Measurements from ENCODE around the gene RRBP1. TPM values are rescaled to one million over a fixed set of nuclear protein-coding genes. Genes with fewer than 3 reads are reported as not detected.

The RRBP1 gene
- total and polyA plus RNA-seq, 2 donors from 2014 or later: 83.4 to 231 TPM

DNA sequence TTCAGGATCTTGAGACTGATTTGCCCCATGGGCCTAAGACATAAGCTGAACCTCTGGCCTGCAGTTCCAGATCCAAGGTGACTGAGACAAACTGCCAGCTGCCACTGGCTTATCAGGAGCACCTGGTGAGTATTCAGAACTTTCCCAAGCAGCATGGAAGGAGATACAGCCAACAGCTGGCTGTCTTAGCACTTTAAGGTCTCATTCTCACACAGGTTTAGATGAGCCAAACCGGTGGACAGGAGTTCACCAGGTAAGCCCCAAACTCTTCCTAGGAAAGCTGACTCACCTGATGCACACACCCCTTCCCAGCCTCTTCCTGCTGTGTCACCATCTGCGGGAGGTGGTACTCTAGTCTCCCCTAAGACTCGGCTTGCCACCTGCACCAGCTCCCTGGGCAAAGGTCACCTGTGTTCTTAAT lies 17.9 kb upstream of the RRBP1 start, which contains the start of gene BANF2:
TSS of gene BANF2 (plus strand) at position 36 of the 421 bp plus-strand sequence. CDS start 25,060 bp downstream, outside the sequence.
- Histone ChIP-seq H3K4me3 (ENCODE audit: low read length in 3 of 3) (no peak within 1 kb of the TSS), H3K27ac (ENCODE audit: low read depth in 2 of 2, low read length in 2 of 2) (no peak within 1 kb of the TSS), H3K27me3 (ENCODE audit: control insufficient read depth, insufficient read depth, low read length) (no peaks in the 10 kb centered on the region), H3K9me3 (ENCODE audit: control insufficient read depth in 2 of 3, insufficient read depth in 1 of 3, low read length in 3 of 3) (no peaks in the 10 kb centered on the region), H3K4me1 (ENCODE audit: control insufficient read depth in 2 of 3, insufficient read depth in 2 of 3, low read depth in 1 of 3, low read length in 3 of 3) (no peaks in the 10 kb centered on the region), H3K36me3 (ENCODE audit: control insufficient read depth in 2 of 3, insufficient read depth in 3 of 3, low read length in 3 of 3) (no peaks in the 10 kb centered on the region), H3K9ac (ENCODE audit: low read length in 3 of 3) (no peak within 1 kb of the TSS)
- DNase-seq (no peak), FAIRE-seq (no peak)
- intact Hi-C loops (cut with DNase I): no loop called here
- TF ChIP-seq, protein P1, sequence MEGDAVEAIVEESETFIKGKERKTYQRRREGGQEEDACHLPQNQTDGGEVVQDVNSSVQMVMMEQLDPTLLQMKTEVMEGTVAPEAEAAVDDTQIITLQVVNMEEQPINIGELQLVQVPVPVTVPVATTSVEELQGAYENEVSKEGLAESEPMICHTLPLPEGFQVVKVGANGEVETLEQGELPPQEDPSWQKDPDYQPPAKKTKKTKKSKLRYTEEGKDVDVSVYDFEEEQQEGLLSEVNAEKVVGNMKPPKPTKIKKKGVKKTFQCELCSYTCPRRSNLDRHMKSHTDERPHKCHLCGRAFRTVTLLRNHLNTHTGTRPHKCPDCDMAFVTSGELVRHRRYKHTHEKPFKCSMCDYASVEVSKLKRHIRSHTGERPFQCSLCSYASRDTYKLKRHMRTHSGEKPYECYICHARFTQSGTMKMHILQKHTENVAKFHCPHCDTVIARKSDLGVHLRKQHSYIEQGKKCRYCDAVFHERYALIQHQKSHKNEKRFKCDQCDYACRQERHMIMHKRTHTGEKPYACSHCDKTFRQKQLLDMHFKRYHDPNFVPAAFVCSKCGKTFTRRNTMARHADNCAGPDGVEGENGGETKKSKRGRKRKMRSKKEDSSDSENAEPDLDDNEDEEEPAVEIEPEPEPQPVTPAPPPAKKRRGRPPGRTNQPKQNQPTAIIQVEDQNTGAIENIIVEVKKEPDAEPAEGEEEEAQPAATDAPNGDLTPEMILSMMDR (IDR thresholded peaks at IDR 0.05; ENCODE audit: borderline replicate concordance, extremely low read depth, insufficient read depth): no peak

- intact Hi-C loops (cut with DNase I): no loop called here
These were observed 16.3 kb upstream of the RRBP1 start for GRCh38 chr20:17698384-17698783.

GRCh38 chr20:17697171-17697570 lies 15.1 kb upstream of the RRBP1 start:
- Histone ChIP-seq H3K4me3 (ENCODE audit: low read length in 3 of 3) (no peak overlapping the region), H3K27ac (ENCODE audit: low read depth in 2 of 2, low read length in 2 of 2) (no peak overlapping the region), H3K27me3 (ENCODE audit: control insufficient read depth, insufficient read depth, low read length) (no peaks in the 10 kb centered on the region), H3K9ac (ENCODE audit: low read length in 3 of 3) (no peak overlapping the region), H3K36me3 (ENCODE audit: control insufficient read depth in 2 of 3, insufficient read depth in 3 of 3, low read length in 3 of 3) (no peaks in the 10 kb centered on the region), H3K9me3 (ENCODE audit: control insufficient read depth in 2 of 3, insufficient read depth in 1 of 3, low read length in 3 of 3) (no peaks in the 10 kb centered on the region), H3K4me1 (ENCODE audit: control insufficient read depth in 2 of 3, insufficient read depth in 2 of 3, low read depth in 1 of 3, low read length in 3 of 3) (no peaks in the 10 kb centered on the region)
- DNase-seq (no peak), FAIRE-seq (no peak)
- intact Hi-C loops (cut with DNase I): no loop called here
- TF ChIP-seq, protein P1 (IDR thresholded peaks at IDR 0.05; ENCODE audit: borderline replicate concordance, extremely low read depth, insufficient read depth): no peak

More at GRCh38 chr20:17698384-17698783, 16.3 kb upstream of the RRBP1 start:
- DNase-seq (no peak), FAIRE-seq (no peak)
- TF ChIP-seq, protein P1 (IDR thresholded peaks at IDR 0.05; ENCODE audit: borderline replicate concordance, extremely low read depth, insufficient read depth): no peak
- no peaks in the 10 kb centered on the region for H3K4me1 ChIP-seq (ENCODE audit: control insufficient read depth in 2 of 3, insufficient read depth in 2 of 3, low read depth in 1 of 3, low read length in 3 of 3)
- H3K9me3 ChIP-seq (ENCODE audit: control insufficient read depth in 2 of 3, insufficient read depth in 1 of 3, low read length in 3 of 3): no peaks in the 10 kb centered on the region
- H3K27ac ChIP-seq (ENCODE audit: low read depth in 2 of 2, low read length in 2 of 2): no peak overlapping the region
- no peak overlapping the region for H3K9ac ChIP-seq (ENCODE audit: low read length in 3 of 3)
- no peaks in the 10 kb centered on the region for H3K36me3 ChIP-seq (ENCODE audit: control insufficient read depth in 2 of 3, insufficient read depth in 3 of 3, low read length in 3 of 3)
- H3K27me3 ChIP-seq (ENCODE audit: control insufficient read depth, insufficient read depth, low read length): no peaks in the 10 kb centered on the region
- H3K4me3 ChIP-seq (ENCODE audit: low read length in 3 of 3): no peak overlapping the region

DNA sequence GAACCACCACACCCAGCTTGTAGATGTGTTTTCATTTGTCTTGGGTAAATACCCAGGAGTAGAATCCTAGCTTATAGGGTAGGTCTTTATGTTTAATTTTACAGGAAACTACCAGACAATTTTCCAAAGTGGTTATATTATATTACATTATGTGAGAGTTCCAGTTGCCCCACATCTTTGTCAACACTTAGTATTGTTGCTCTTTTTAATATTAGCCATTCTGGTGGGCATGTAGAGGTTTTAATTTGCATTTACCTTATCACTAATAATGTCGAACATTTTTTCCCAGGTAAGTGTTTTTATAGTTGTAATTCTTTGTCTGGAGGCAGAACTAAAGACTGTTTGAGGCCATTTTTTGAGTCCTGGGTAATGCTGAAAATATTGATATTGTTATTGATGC lies 14.2 kb upstream of the RRBP1 start:
- no peak for FAIRE-seq
- H3K36me3 ChIP-seq (ENCODE audit: control insufficient read depth in 2 of 3, insufficient read depth in 3 of 3, low read length in 3 of 3): no peaks in the 10 kb centered on the region
- no peak overlapping the region for H3K4me3 ChIP-seq (ENCODE audit: low read length in 3 of 3)
- TF ChIP-seq, protein P1 (IDR thresholded peaks at IDR 0.05; ENCODE audit: borderline replicate concordance, extremely low read depth, insufficient read depth): no peak
- no peak overlapping the region for H3K9ac ChIP-seq (ENCODE audit: low read length in 3 of 3)
- H3K27me3 ChIP-seq (ENCODE audit: control insufficient read depth, insufficient read depth, low read length): no peaks in the 10 kb centered on the region
- no peaks in the 10 kb centered on the region for H3K4me1 ChIP-seq (ENCODE audit: control insufficient read depth in 2 of 3, insufficient read depth in 2 of 3, low read depth in 1 of 3, low read length in 3 of 3)
- DNase-seq: no peak
- no peak overlapping the region for H3K27ac ChIP-seq (ENCODE audit: low read depth in 2 of 2, low read length in 2 of 2)
- H3K9me3 ChIP-seq (ENCODE audit: control insufficient read depth in 2 of 3, insufficient read depth in 1 of 3, low read length in 3 of 3): no peaks in the 10 kb centered on the region
- intact Hi-C loops (cut with DNase I): no loop called here
